GM21447 (cell line): ENCODE results near the gene SLCO2A1.

Source experiments
- ATAC-seq: cut with Tn5 transposase; IDR thresholded peaks from one replicate; pipeline ENCODE4 v1.9.1; 2021; ENCODE audit not compliant: unreplicated experiment

The SLCO2A1 gene

GRCh38 chr3:134002306-134002705 lies 27.4 kb downstream of the SLCO2A1 start:
- ATAC-seq = no peak

DNA sequence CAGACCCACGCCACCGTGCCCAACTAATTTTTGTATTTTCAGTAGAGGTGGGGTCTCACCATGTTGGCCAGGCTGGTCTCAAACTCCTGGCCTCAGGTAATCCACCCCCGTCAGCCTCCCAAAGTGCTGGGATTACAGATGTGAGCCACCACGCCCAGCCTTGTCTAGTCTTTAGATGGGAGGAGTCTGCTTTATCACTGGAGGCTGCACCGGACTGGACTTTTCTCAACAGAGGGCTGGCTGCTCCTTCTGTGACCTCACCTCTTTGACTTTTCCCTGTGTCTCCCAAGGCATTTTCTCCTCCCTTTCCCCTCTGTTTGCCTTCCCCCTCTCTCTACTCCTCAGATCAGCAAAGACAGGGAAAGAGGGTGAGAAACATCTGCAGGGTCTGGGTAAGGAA lies 28.5 kb downstream of the SLCO2A1 start:
- no peak for ATAC-seq

- no peak for ATAC-seq
Observed at GRCh38 chr3:133999891-134000685, 29.6 kb downstream of the SLCO2A1 start.

GRCh38 chr3:133998691-133999241 lies 31.0 kb downstream of the SLCO2A1 start:
- ATAC-seq = no peak

GRCh38 chr3:133997871-133998635 lies 31.7 kb downstream of the SLCO2A1 start:
- ATAC-seq = no peak

DNA sequence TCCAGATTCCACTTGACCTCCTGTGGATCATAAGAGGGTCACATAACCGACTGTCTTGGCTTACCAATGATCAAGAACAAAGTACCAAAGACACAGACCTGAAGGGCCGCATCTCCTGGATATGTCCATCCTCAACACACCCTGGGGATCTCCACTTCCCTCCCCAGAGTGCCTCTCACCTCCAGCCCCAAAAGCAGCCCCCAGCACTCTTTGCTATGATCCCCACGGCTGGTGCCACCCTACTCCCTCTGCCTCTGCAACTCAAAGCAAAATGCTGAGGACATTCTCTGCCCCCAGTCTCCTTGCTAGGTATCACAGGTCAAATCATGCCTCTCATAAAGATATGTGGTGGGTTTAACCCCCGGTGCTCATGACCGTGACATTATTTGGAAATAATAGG lies 32.7 kb downstream of the SLCO2A1 start:
- no peak for ATAC-seq

- ATAC-seq = no peak
Observed at GRCh38 chr3:133996251-133996661, 33.5 kb downstream of the SLCO2A1 start.

DNA sequence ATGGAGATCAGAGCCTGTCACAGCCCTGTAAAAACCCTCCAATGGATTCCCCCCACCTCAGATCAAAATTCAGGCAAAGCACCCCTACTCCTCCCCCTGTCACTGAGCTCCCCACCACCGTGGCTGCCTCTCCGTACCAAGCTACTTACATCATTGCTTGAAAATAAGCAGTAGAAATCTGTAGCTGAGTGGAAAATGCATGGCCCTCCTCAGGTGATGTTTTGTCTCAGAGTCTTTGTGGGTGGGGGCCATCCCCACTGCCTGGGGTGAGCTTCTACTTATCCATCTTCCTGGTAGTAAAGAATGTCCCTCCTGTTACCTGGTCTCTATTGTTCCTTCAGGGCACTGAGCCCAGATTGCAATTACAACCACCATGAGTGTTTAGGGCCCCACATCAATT lies 34.5 kb downstream of the SLCO2A1 start:
- no peak for ATAC-seq

DNA sequence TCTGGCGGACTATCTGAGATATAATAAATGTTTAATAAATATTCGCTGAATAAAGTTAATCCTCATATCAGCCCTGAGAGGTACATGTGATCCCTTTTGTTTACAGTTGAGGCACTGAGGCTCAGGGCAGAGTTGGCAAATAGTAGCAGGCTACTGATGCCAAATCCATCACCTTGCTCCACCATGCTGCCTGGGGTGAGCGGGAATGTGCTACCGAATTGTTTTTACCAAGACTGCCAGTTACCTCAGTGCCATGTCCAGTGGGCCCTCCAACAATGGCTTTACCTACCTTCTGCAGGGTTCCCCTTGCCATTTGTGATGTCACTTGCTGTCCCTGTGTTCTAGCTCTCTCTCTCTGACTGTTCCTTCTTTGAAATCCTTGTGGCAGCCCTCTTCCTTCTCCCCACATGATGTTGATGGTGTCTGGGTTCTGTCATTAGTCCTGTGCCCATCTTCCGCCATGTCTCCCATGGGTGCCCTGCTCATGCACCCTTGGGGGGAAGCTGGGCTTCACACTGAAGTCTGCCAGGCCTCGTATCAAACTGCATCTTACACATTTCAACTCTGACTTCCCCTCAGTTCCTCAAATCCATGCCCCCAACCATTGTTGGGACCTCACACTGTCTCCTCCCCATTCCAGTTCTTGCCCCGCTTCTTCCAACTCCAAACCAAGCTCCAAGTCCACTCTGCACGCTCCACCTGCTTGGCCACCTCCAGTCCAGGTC lies 35.4 kb downstream of the SLCO2A1 start:
- no peak for ATAC-seq

- ATAC-seq = no peak
Observed at GRCh38 chr3:133992951-133993620, 36.6 kb downstream of the SLCO2A1 start.

GRCh38 chr3:133992381-133992780 lies 37.3 kb downstream of the SLCO2A1 start:
- ATAC-seq = no peak

DNA sequence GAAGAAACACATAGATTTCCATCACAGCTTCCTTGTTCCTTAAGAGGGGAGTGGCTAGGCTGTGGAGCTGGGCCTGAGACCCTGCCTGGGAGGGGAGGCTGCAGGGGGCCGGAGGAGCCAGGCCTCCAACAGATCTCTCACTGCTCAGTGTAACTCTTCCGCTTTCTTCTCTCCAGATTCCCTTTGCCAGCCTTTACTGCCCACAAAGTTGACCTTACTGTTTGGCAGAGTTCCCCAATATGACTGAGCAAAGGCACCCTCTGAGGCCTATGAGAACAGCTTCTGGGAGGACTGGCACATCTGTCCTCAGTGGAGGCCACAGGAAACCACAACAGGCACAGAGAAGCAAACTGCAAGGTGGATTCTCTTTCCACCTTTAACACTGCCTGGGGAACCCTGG lies 38.1 kb downstream of the SLCO2A1 start:
- ATAC-seq = peak; percentile 54

DNA sequence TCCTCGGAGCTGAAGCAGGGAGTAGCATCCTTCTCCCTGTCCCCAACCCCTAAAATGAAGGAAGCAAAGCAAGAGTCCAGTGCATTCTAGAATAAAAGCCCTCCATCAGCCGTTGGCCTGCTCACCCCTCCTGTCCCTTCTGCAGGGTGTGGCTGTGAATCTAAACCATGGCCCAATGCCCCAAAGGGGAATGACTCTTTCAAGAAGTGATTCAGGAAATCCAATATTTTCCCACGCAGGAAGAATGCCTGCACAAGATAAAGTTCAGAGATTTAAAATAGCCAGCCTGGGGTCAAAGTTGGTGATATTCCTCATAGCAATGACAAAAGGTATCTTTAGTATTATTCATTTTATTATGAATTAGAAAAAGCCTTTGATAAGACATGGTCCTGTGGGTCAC lies 38.5 kb downstream of the SLCO2A1 start:
- ATAC-seq = no peak

- no peak for ATAC-seq
Observed at GRCh38 chr3:133989936-133990702, 39.6 kb downstream of the SLCO2A1 start.

DNA sequence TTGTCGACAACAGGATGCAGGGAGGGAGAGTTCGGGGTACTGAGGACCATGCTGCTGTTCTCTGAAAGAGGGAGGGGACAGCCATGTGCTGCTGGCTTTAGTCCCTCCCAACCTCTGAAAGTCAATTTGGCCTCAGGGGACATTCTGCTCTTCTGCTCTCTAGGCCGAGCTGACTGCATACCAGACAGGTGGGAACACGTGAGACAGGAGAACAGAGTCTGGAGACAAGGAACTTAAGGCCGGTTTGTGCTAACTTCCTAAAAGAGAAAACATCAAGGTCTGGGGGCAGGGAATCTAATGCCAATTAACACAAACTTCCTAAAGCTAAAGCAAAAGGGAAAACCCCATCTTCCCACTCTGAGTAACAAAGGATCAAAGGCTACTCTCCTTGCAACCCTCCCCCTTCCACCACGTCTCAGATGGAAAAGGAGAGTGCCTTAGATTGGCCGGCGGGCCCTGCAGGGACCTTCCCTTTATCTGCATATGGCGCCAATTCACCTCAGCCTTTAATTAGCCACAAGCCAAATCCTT lies 41.0 kb downstream of the SLCO2A1 start:
- no peak for ATAC-seq

GRCh38 chr3:133987948-133988484 lies 41.7 kb downstream of the SLCO2A1 start:
- ATAC-seq = no peak

- ATAC-seq = no peak
Observed at GRCh38 chr3:133987136-133987535, 42.6 kb downstream of the SLCO2A1 start.

GRCh38 chr3:133986311-133986710 lies 43.4 kb downstream of the SLCO2A1 start:
- ATAC-seq = no peak

GRCh38 chr3:133984975-133985374 lies 44.8 kb downstream of the SLCO2A1 start:
- no peak for ATAC-seq
